Hepatocyte (in vitro differentiated cells): ENCODE results near the gene ERBB2.

ENCODE experiments used
- EZH2 ChIP-seq: fragments of 200-600 bp; sonication (generic); IDR thresholded peaks from 2 replicates; pipeline ENCODE4 v1.6.1; 2016; ENCODE audit warnings: antibody characterized with exemption, mild to moderate bottlenecking, borderline replicate concordance
- TF ChIP-seq, protein P1 (sequence below): fragments of 200-600 bp; sonication (generic); IDR thresholded peaks from 2 replicates; pipeline ENCODE4 v1.5.1; 2016; ENCODE audit warnings: antibody characterized with exemption, mild to moderate bottlenecking; ENCODE audit not compliant: poor library complexity

DNA sequence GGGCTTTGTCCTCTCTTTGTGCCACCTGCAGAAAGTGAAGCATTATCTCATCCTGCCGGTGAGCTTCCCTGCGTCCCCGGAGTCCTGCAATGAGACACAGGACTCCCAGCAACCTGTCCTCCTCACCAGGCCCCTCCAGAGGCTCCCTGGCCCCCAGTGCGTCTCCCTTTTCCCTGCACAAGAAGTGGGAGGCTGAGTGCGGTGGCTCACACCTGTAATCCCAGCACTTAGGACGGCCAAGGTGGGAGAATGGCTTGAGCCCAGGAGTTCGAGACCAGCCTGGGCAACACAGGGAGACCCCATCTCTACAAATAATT is 46.2 kb downstream of the ERBB2 start:
- TF ChIP-seq, protein P1, sequence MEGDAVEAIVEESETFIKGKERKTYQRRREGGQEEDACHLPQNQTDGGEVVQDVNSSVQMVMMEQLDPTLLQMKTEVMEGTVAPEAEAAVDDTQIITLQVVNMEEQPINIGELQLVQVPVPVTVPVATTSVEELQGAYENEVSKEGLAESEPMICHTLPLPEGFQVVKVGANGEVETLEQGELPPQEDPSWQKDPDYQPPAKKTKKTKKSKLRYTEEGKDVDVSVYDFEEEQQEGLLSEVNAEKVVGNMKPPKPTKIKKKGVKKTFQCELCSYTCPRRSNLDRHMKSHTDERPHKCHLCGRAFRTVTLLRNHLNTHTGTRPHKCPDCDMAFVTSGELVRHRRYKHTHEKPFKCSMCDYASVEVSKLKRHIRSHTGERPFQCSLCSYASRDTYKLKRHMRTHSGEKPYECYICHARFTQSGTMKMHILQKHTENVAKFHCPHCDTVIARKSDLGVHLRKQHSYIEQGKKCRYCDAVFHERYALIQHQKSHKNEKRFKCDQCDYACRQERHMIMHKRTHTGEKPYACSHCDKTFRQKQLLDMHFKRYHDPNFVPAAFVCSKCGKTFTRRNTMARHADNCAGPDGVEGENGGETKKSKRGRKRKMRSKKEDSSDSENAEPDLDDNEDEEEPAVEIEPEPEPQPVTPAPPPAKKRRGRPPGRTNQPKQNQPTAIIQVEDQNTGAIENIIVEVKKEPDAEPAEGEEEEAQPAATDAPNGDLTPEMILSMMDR: no peak
- TF ChIP-seq EZH2: no peak
